CD4-positive, alpha-beta T cell treated with Interleukin-15 for 1 hour (primary cell): Measurements from ENCODE around the gene HLA-DRB5.
"Not testable (repeated sequence)": the region's sequence is repeated elsewhere in the genome, so short reads cannot be mapped to it uniquely, and the experiment has no call there.

Experiments used
- DNase-seq: peaks from one replicate; pipeline ENCODE4 v3.0.0-alpha.2; 2020

HLA-DRB5 gene

GRCh38 chr6:32529697-32530430 lies at the start of gene HLA-DRB5:
Gene HLA-DRB5, minus strand, starts transcription at chr6:32530287. Its CDS starts 63 bp downstream, at chr6:32530224.
- peak; percentile 60 for DNase-seq

- no peak for DNase-seq
These were observed 48.9 kb upstream of the HLA-DRB5 start for GRCh38 chr6:32578962-32579361.

- not testable (repeated sequence) for DNase-seq
These were observed 47.4 kb upstream of the HLA-DRB5 start for GRCh38 chr6:32577493-32577892.

GRCh38 chr6:32576250-32576649 lies 46.2 kb upstream of the HLA-DRB5 start:
- no peak for DNase-seq

GRCh38 chr6:32570363-32570905 lies 40.3 kb upstream of the HLA-DRB5 start:
- DNase-seq: no peak

GRCh38 chr6:32568561-32568960 lies 38.5 kb upstream of the HLA-DRB5 start:
- no peak for DNase-seq

- no peak for DNase-seq
These were observed 36.9 kb upstream of the HLA-DRB5 start for GRCh38 chr6:32566957-32567356.

- no peak for DNase-seq
These were observed 35.4 kb upstream of the HLA-DRB5 start for GRCh38 chr6:32565511-32565910.

GRCh38 chr6:32562940-32563339 lies 32.9 kb upstream of the HLA-DRB5 start:
- no peak for DNase-seq

- DNase-seq: no peak
These were observed 29.7 kb upstream of the HLA-DRB5 start for GRCh38 chr6:32559747-32560146.

- DNase-seq: no peak
These were observed 28.5 kb upstream of the HLA-DRB5 start for GRCh38 chr6:32558426-32559057.

- DNase-seq: no peak
These were observed 24.3 kb upstream of the HLA-DRB5 start for GRCh38 chr6:32554116-32554965.

- no peak for DNase-seq
These were observed 23.1 kb upstream of the HLA-DRB5 start for GRCh38 chr6:32553037-32553742.

GRCh38 chr6:32551410-32551809 lies 21.3 kb upstream of the HLA-DRB5 start:
- DNase-seq: no peak

- DNase-seq: no peak
These were observed 9.8 kb upstream of the HLA-DRB5 start for GRCh38 chr6:32539839-32540238.

GRCh38 chr6:32530431-32530793 lies 325 bp upstream of the HLA-DRB5 start:
- DNase-seq: not testable (repeated sequence)

GRCh38 chr6:32522302-32523047 lies 7.6 kb downstream of the HLA-DRB5 start:
- DNase-seq: no peak

GRCh38 chr6:32519910-32520258 lies 10.2 kb downstream of the HLA-DRB5 start:
- no peak for DNase-seq

- DNase-seq: no peak
These were observed 10.8 kb downstream of the HLA-DRB5 start for GRCh38 chr6:32519118-32519909.

GRCh38 chr6:32517654-32518445 lies 12.2 kb downstream of the HLA-DRB5 start:
- no peak for DNase-seq
